PC-3 (cell line): ENCODE results near the gene ADGRL4. TPM values are rescaled to one million over a fixed set of nuclear protein-coding genes. Genes with fewer than 3 reads are reported as not detected.

Experiments used
- ATAC-seq: fragments of 200-7000 bp; cut with Tn5 transposase; 2 replicates; pipeline ENCODE4 v1.9.1; 2020; ENCODE audit warnings: mild to moderate bottlenecking, moderate library complexity
- BruUV-seq: library from RNA; stranded (reverse); fragments of 400-500 nt; replicated peaks from 2 replicates; lab custom pipeline; 2021; lab: Mats Ljungman, UMichigan
- CTCF ChIA-PET: fragments of 300-600 bp; sonication (Branson Sonifier 250); formaldehyde crosslinking; loops from one replicate; lab custom pipeline; 2022; ENCODE audit warnings: antibody characterized with exemption; lab: Charles Lee
- POLR2A ChIA-PET: fragments of 300-600 bp; sonication (Branson Sonifier 250); formaldehyde crosslinking; loops from one replicate; lab custom pipeline; 2022; ENCODE audit warnings: antibody characterized with exemption; ENCODE audit not compliant: unreplicated experiment; lab: Charles Lee
- DNase-seq: peaks from one replicate; pipeline ENCODE4 v3.0.0-alpha.2; 2015
- H2AFZ ChIP-seq: fragments of 300-600 bp; sonication (generic); 2 replicates; pipeline ENCODE4 v1.6.0; 2016; ENCODE audit warnings: antibody characterized with exemption, low read length
- H3F3A ChIP-seq: fragments of 300-600 bp; sonication (generic); one replicate; pipeline ENCODE4 v1.6.0; 2017; ENCODE audit warnings: antibody characterized with exemption, low read length, control low read depth, mild to moderate bottlenecking; ENCODE audit not compliant: unreplicated experiment
- H3K27ac ChIP-seq: fragments of 300-600 bp; sonication (generic); 2 replicates; pipeline ENCODE4 v1.5.1; 2016; ENCODE audit warnings: mild to moderate bottlenecking, low read length
- H3K27me3 ChIP-seq: fragments of 300-600 bp; sonication (generic); 2 replicates; pipeline ENCODE4 v1.6.1; 2016; ENCODE audit warnings: low read length, mixed read lengths
- H3K36me3 ChIP-seq: fragments of 300-600 bp; sonication (generic); 2 replicates; pipeline ENCODE4 v1.6.1; 2016; ENCODE audit warnings: low read depth, mixed run types, low read length, mixed read lengths
- H3K4me1 ChIP-seq: fragments of 300-600 bp; sonication (generic); 2 replicates; pipeline ENCODE4 v1.5.1; 2016; ENCODE audit warnings: low read length; ENCODE audit not compliant: insufficient read depth
- H3K4me2 ChIP-seq: fragments of 300-600 bp; sonication (generic); 2 replicates; pipeline ENCODE4 v1.6.0; 2016; ENCODE audit warnings: low read length
- H3K4me3 ChIP-seq: fragments of 300-600 bp; sonication (generic); 2 replicates; pipeline ENCODE4 v1.5.1; 2016; ENCODE audit warnings: mild to moderate bottlenecking, low read length, mixed read lengths
- H3K79me2 ChIP-seq: fragments of 300-600 bp; sonication (generic); 2 replicates; pipeline ENCODE4 v1.6.1; 2017; ENCODE audit warnings: low read length, mixed read lengths
- H3K9ac ChIP-seq: fragments of 300-600 bp; sonication (generic); 2 replicates; pipeline ENCODE4 v1.6.0; 2016; ENCODE audit warnings: mild to moderate bottlenecking, low read length
- H3K9me2 ChIP-seq: fragments of 300-600 bp; sonication (generic); replicated peaks from 2 replicates; pipeline ENCODE4 v1.6.1; 2016; ENCODE audit warnings: mixed run types, low read length, mixed read lengths
- H3K9me3 ChIP-seq: fragments of 300-600 bp; sonication (generic); 2 replicates; pipeline ENCODE4 v1.6.1; 2016; ENCODE audit warnings: low read length, mixed read lengths
- H4K20me1 ChIP-seq: fragments of 300-600 bp; sonication (generic); 2 replicates; pipeline ENCODE4 v1.6.1; 2016; ENCODE audit warnings: low read length, mixed read lengths
- CTCF ChIP-seq: fragments of 300-600 bp; sonication (generic); conservative IDR thresholded peaks from 2 replicates; pipeline ENCODE4 v1.5.1; 2017; ENCODE audit warnings: antibody characterized with exemption, low read depth, mild to moderate bottlenecking, low read length
- EZH2 ChIP-seq: fragments of 300-600 bp; sonication (generic); IDR thresholded peaks from one replicate; pipeline ENCODE4 v1.6.1; 2017; ENCODE audit warnings: antibody characterized with exemption, mild to moderate bottlenecking, low read length; ENCODE audit not compliant: unreplicated experiment
- EZH2phosphoT487 ChIP-seq: fragments of 300-600 bp; sonication (generic); IDR thresholded peaks from 2 replicates; pipeline ENCODE4 v1.6.1; 2018; ENCODE audit warnings: mild to moderate bottlenecking, antibody characterized with exemption, low read length, borderline replicate concordance
- intact Hi-C: fragments of 100-400 bp; cut with micrococcal nuclease; formaldehyde crosslinking; loops from 2 replicates; pipeline ENCODE4 v1.9.0; 2023
- total RNA-seq: library from RNA; depleted of rRNA; stranded (reverse); fragments of >200 nt; gene quantifications from 2 replicates; pipeline ENCODE4 v1.2.3, GENCODE V29; 2014

ADGRL4 gene
- total RNA-seq, 1 experiment from 2014 or later = not detected

GRCh38 chr1:79037085-79037484 lies 30.6 kb upstream of the ADGRL4 start:
- H2AFZ ChIP-seq = no peak overlapping the region
- no peak overlapping the region for H3K9ac ChIP-seq
- BruUV-seq = no TSS peak
- H3K4me1 ChIP-seq = peaks cover 8% of the 10 kb centered on the region; the same call in 1 of the 2 replicates
- TF ChIP-seq EZH2phosphoT487 (no peak), CTCF (no peak), EZH2 (no peak)
- ATAC-seq (no peak), DNase-seq (no peak)
- CTCF ChIA-PET = no interaction called here
- no peaks in the 10 kb centered on the region for H3K79me2 ChIP-seq
- H3K9me3 ChIP-seq = 0 out of 2 replicates have a peak, but pooled peaks cover 9% of the 10 kb centered on the region
- no peaks in the 10 kb centered on the region for H3F3A ChIP-seq
- no peak overlapping the region for H3K27ac ChIP-seq
- no peak overlapping the region for H3K4me3 ChIP-seq
- no peak overlapping the region for H3K4me2 ChIP-seq
- no peaks in the 10 kb centered on the region for H4K20me1 ChIP-seq
- H3K27me3 ChIP-seq = no peaks in the 10 kb centered on the region
- POLR2A ChIA-PET = no interaction called here
- H3K9me2 ChIP-seq = no peaks in the 10 kb centered on the region
- H3K36me3 ChIP-seq = no peaks in the 10 kb centered on the region
- intact Hi-C loops = no loop called here

GRCh38 chr1:79012500-79012899 lies 6.0 kb upstream of the ADGRL4 start:
- no peak for TF ChIP-seq EZH2phosphoT487
- no peak for TF ChIP-seq EZH2
- TF ChIP-seq CTCF = no peak
- Histone ChIP-seq H2AFZ (no peak overlapping the region), H3K4me1 (no peaks in the 10 kb centered on the region), H3K4me2 (no peak overlapping the region), H3K27ac (no peak overlapping the region), H3K9ac (no peak overlapping the region), H3K79me2 (no peaks in the 10 kb centered on the region), H3K27me3 (no peaks in the 10 kb centered on the region), H3K9me3 (no peaks in the 10 kb centered on the region), H3K36me3 (no peaks in the 10 kb centered on the region), H3K9me2 (no peaks in the 10 kb centered on the region), H3F3A (no peaks in the 10 kb centered on the region), H3K4me3 (no peak overlapping the region), H4K20me1 (no peaks in the 10 kb centered on the region)
- ATAC-seq = no peak
- intact Hi-C loops = no loop called here
- POLR2A ChIA-PET = no interaction called here
- no peak for DNase-seq
- no TSS peak for BruUV-seq
- CTCF ChIA-PET = no interaction called here

GRCh38 chr1:79010589-79010988 lies 4.1 kb upstream of the ADGRL4 start:
- BruUV-seq = no TSS peak
- H3K4me1 ChIP-seq = no peaks in the 10 kb centered on the region
- no peaks in the 10 kb centered on the region for H3F3A ChIP-seq
- H2AFZ ChIP-seq = no peak overlapping the region
- H3K9me3 ChIP-seq = no peaks in the 10 kb centered on the region
- intact Hi-C loops = no loop called here
- H4K20me1 ChIP-seq = no peaks in the 10 kb centered on the region
- ChIA-PET POLR2A (no interaction called here), CTCF (no interaction called here)
- no peaks in the 10 kb centered on the region for H3K27me3 ChIP-seq
- no peaks in the 10 kb centered on the region for H3K9me2 ChIP-seq
- no peak overlapping the region for H3K27ac ChIP-seq
- H3K4me3 ChIP-seq = no peak overlapping the region
- no peak overlapping the region for H3K4me2 ChIP-seq
- H3K36me3 ChIP-seq = no peaks in the 10 kb centered on the region
- H3K9ac ChIP-seq = no peak overlapping the region
- no peaks in the 10 kb centered on the region for H3K79me2 ChIP-seq
- no peak for TF ChIP-seq EZH2
- TF ChIP-seq CTCF = no peak
- no peak for TF ChIP-seq EZH2phosphoT487
- ATAC-seq (no peak), DNase-seq (no peak)
